ENCODE results near the gene MTMR2. TPM values are rescaled to one million over a fixed set of nuclear protein-coding genes. Genes with fewer than 3 reads are reported as not detected.

Gene MTMR2
- total and polyA plus RNA-seq, 2 experiments from 2014 or later = 22.9 to 36.6 TPM

DNA sequence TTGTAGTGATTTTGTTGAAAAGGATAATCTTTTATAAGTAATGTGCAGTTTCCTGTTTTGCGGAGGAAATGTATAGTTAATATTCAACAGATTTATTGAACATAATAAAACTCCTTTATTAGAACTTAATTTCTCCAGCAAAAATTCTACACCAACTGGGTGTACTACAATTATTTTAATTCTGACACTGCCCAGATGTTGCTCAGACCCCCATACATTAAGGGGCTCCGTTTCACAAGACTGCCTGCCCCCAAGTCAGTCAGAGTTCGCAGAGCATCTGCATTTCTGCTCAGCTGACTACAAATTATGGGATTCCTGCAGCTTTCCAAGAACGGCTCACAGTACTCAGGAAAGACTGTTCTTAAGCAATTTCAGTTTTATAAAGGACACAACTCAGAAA, 127.4 kb downstream of the MTMR2 start:
- 50% methylated on average over 4 of the region's 4 CpGs for whole genome bisulfite sequencing (ENCODE audit: low lambda C conversion rate, missing lambda C conversion rate)
- Histone ChIP-seq H3K9me3 (ENCODE audit: low read depth) (no peaks in the 10 kb centered on the region), H3K4me1 (ENCODE audit: insufficient read depth) (peaks cover 17% of the 10 kb centered on the region), H3K27me3 (no peaks in the 10 kb centered on the region), H2AFZ (no peak overlapping the region), H3K4me3 (no peak overlapping the region), H4K20me1 (ENCODE audit: insufficient read depth, poor library complexity, severe bottlenecking) (no peaks in the 10 kb centered on the region), H3K4me2 (peak overlapping the region; percentile 47), H3K9me2 (replicated peaks; ENCODE audit: insufficient read depth) (no peaks in the 10 kb centered on the region), H3K36me3 (replicated peaks; ENCODE audit: insufficient read depth, low read depth) (no peaks in the 10 kb centered on the region), H3K27ac (no peak overlapping the region), H3K79me2 (peaks cover 81% of the 10 kb centered on the region)
- DNase-seq (ENCODE audit: low spot score) = no peak
- no peak for TF ChIP-seq EZH2 (IDR thresholded peaks at IDR 0.05; ENCODE audit: borderline replicate concordance)
- no peak for TF ChIP-seq EZH2phosphoT487 (IDR thresholded peaks at IDR 0.05; ENCODE audit: low read depth, severe bottlenecking, unreplicated experiment)
- TF ChIP-seq, protein P1, sequence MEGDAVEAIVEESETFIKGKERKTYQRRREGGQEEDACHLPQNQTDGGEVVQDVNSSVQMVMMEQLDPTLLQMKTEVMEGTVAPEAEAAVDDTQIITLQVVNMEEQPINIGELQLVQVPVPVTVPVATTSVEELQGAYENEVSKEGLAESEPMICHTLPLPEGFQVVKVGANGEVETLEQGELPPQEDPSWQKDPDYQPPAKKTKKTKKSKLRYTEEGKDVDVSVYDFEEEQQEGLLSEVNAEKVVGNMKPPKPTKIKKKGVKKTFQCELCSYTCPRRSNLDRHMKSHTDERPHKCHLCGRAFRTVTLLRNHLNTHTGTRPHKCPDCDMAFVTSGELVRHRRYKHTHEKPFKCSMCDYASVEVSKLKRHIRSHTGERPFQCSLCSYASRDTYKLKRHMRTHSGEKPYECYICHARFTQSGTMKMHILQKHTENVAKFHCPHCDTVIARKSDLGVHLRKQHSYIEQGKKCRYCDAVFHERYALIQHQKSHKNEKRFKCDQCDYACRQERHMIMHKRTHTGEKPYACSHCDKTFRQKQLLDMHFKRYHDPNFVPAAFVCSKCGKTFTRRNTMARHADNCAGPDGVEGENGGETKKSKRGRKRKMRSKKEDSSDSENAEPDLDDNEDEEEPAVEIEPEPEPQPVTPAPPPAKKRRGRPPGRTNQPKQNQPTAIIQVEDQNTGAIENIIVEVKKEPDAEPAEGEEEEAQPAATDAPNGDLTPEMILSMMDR (IDR thresholded peaks at IDR 0.05; ENCODE audit: poor library complexity) = no peak

DNA sequence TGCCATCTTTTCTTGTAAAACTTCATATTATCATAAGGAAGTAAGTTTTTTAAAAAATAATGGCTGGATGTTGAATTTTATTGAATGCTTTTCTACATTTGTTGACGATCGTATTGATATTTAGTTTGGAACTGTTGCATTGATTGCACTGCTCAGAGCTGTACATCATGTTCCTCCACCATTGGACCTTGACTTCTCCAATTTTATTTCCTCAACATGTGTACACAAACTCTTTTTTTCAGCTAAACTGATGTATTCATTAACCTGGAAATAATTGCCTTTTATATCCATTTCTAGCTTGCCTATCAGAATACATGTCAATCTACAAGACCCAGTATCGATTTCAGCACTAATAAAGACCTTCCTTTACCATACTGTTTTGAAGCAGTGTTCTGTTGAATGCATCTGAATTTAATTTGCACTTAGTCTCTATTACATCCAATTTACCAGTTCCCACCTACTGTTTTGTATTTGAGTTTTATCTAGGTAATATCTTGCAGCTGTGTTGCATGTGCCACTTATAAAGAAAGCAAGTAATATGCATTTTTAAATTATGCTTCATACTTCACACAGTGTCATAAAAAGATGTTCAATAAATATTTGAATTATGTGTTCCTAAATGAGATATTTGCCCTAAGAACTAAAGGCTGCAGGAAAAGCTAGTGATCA, 128.1 kb downstream of the MTMR2 start:
- Histone ChIP-seq H3K27ac (no peak overlapping the region), H3K4me3 (no peak overlapping the region), H3K36me3 (replicated peaks; ENCODE audit: insufficient read depth, low read depth) (no peaks in the 10 kb centered on the region), H3K79me2 (peaks cover 85% of the 10 kb centered on the region), H3K9me3 (ENCODE audit: low read depth) (no peaks in the 10 kb centered on the region), H2AFZ (no peak overlapping the region), H3K9me2 (replicated peaks; ENCODE audit: insufficient read depth) (no peaks in the 10 kb centered on the region), H4K20me1 (ENCODE audit: insufficient read depth, poor library complexity, severe bottlenecking) (no peaks in the 10 kb centered on the region), H3K4me1 (ENCODE audit: insufficient read depth) (peaks cover 17% of the 10 kb centered on the region), H3K27me3 (no peaks in the 10 kb centered on the region), H3K4me2 (peak overlapping the region; percentile 47)
- TF ChIP-seq EZH2 (IDR thresholded peaks at IDR 0.05; ENCODE audit: borderline replicate concordance) = no peak
- TF ChIP-seq, protein P1 (IDR thresholded peaks at IDR 0.05; ENCODE audit: poor library complexity) = no peak
- TF ChIP-seq EZH2phosphoT487 (IDR thresholded peaks at IDR 0.05; ENCODE audit: low read depth, severe bottlenecking, unreplicated experiment) = no peak
- 75% methylated on average over 3 of the region's 3 CpGs for WGBS (ENCODE audit: low lambda C conversion rate, missing lambda C conversion rate)
- no peak for DNase-seq (ENCODE audit: low spot score)

DNA sequence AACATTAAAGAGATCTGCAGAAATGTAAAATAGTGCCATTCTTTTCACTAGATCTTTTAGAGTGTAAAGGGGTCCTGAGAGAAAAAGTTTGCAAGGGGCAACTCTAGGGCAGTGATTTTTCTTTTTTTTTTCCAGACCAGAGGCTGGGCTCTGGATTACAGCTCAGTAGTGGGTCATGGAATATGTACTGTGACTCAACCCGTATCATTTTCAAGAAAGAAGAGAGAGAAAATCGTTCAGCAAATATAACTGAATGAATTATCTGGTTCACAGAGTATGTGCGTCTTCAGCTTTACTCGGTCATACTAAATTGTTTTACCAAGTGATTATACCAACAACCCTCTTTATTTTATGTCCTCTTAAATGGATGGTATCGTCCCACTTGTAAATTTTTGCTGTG, 129.8 kb downstream of the MTMR2 start:
- H3K36me3 ChIP-seq (replicated peaks; ENCODE audit: insufficient read depth, low read depth) = no peaks in the 10 kb centered on the region
- no peaks in the 10 kb centered on the region for H3K9me3 ChIP-seq (ENCODE audit: low read depth)
- no peaks in the 10 kb centered on the region for H3K27me3 ChIP-seq
- DNase-seq (ENCODE audit: low spot score) = no peak
- no peak overlapping the region for H3K4me3 ChIP-seq
- no peak for TF ChIP-seq EZH2phosphoT487 (IDR thresholded peaks at IDR 0.05; ENCODE audit: low read depth, severe bottlenecking, unreplicated experiment)
- TF ChIP-seq, protein P1 (IDR thresholded peaks at IDR 0.05; ENCODE audit: poor library complexity) = no peak
- TF ChIP-seq EZH2 (IDR thresholded peaks at IDR 0.05; ENCODE audit: borderline replicate concordance) = no peak
- H3K4me1 ChIP-seq (ENCODE audit: insufficient read depth) = peaks cover 17% of the 10 kb centered on the region
- H2AFZ ChIP-seq = no peak overlapping the region
- H3K27ac ChIP-seq = no peak overlapping the region
- peaks cover 80% of the 10 kb centered on the region for H3K79me2 ChIP-seq
- 91% methylated on average over 5 of the region's 5 CpGs for WGBS (ENCODE audit: low lambda C conversion rate, missing lambda C conversion rate)
- no peaks in the 10 kb centered on the region for H4K20me1 ChIP-seq (ENCODE audit: insufficient read depth, poor library complexity, severe bottlenecking)
- H3K4me2 ChIP-seq = no peak overlapping the region
- H3K9me2 ChIP-seq (replicated peaks; ENCODE audit: insufficient read depth) = no peaks in the 10 kb centered on the region

Data from hepatocyte (in vitro differentiated cells).